C4-2B (cell line): ENCODE results near the gene SCLY.

Source experiments
- ZFX ChIP-seq: fragments of 450-650 bp; IDR thresholded peaks from 2 replicates; pipeline ENCODE4 v1.6.1; 2017
- TF ChIP-seq, protein P1 (sequence below): fragments of 450-650 bp; conservative IDR thresholded peaks from 2 replicates; pipeline ENCODE4 v1.5.1; 2017; ENCODE audit warnings: mild to moderate bottlenecking

- TF ChIP-seq, protein P1, sequence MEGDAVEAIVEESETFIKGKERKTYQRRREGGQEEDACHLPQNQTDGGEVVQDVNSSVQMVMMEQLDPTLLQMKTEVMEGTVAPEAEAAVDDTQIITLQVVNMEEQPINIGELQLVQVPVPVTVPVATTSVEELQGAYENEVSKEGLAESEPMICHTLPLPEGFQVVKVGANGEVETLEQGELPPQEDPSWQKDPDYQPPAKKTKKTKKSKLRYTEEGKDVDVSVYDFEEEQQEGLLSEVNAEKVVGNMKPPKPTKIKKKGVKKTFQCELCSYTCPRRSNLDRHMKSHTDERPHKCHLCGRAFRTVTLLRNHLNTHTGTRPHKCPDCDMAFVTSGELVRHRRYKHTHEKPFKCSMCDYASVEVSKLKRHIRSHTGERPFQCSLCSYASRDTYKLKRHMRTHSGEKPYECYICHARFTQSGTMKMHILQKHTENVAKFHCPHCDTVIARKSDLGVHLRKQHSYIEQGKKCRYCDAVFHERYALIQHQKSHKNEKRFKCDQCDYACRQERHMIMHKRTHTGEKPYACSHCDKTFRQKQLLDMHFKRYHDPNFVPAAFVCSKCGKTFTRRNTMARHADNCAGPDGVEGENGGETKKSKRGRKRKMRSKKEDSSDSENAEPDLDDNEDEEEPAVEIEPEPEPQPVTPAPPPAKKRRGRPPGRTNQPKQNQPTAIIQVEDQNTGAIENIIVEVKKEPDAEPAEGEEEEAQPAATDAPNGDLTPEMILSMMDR: no peak
- TF ChIP-seq ZFX: no peak
Observed at GRCh38 chr2:238083919-238084318, 23.1 kb downstream of the SCLY start.
